Measurements from ENCODE around the gene STYXL1. TPM values are rescaled to one million over a fixed set of nuclear protein-coding genes. Genes with fewer than 3 reads are reported as not detected.

Gene STYXL1
- total RNA-seq, 1 donor from 2014 or later, result 35.3 TPM

DNA sequence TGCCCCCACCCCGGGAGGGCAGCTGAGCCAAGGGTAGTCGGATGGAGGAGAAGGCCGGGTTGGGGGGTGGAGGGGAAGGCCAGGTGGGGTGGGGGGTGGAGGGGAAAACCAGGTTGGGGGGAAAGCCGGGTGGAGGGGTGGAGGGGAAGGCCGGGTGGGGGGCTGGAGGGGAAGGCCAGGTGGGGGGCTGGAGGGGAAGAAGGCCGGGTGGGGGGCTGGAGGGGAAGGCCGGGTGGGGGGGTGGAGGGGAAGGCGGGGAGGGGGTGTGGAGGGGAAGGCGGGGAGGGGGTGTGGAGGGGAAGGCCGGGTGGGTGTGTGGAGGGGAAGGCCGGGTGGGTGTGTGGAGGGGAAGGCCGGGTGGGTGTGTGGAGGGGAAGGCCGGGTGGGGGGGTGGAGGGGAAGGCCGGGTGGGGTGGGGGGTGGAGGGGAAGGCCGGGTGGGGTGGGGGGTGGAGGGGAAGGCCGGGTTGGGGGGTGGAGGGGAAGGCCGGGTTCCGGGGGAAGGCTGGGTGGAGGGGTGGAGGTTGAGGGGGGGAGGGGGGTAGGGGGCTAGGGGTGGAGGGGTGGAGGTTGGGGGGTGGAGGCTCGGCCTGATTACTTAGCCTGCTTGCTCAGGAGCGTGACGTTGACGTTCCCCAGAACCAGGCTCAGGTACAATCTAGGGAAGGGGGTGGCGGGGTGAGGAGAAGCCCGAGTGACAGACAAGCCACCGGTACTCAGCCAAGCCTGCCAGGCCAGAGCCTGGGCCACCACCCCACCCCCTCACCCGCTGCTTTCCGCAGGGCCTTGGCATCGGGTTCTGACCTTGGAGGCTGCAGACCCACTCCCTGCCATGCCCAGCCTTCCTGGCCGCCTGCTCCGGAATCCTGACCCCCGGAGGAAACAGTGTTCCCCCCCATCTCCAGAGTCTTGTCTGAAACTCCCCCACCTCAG lies 59.0 kb downstream of the STYXL1 start:
- Mint-ChIP-seq H3K27me3 (ENCODE audit: low read depth) (no peaks in the 10 kb centered on the region), H3K9me3 (no peaks in the 10 kb centered on the region), H3K4me3 (no peak overlapping the region), H3K4me1 (peaks cover 13% of the 10 kb centered on the region), H3K36me3 (peaks cover 8% of the 10 kb centered on the region), H3K27ac (no peak overlapping the region)
- no peak for TF ChIP-seq CTCF (IDR thresholded peaks at IDR 0.05; ENCODE audit: unreplicated experiment)
- no peak for DNase-seq (ENCODE audit: low spot score in 2 of 2, unreplicated experiment in 2 of 2)

DNA sequence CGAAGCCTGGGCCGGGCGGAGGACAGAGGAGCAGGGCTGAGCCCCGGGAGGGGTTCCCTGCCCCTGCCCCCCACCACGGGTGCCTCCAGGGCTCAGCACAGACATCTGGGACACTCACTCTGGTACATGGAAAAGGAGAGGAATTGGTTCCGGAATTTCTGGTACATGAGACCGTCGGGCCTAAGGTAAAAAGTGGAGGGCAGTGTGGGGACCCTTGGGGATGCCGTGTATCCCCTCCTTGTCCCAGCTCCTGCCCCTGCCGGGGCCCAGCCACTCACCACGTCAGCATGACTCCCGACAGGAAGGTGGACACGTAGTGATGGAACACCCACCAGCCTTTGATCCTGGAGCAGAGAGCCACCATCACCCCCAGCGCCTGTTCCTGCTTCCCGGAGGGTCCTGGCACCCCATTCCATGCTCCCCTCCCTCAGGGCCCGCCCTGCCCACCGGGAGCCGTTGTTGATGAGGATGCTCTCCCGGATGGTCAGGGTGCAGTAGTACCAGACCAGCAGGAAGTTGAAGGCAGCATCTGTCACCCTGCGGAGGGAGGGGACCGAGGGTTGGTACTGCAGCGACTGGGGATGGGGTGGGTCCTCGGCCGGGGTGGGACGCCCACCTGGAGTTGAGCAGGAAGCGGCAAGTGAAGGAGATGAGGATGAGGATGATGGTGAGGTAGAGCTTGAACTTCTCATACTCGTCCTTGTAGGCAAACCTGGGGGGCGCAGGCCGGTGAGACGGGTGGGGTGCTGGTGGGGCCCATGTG lies 59.8 kb downstream of the STYXL1 start:
- no peak for DNase-seq (ENCODE audit: low spot score in 2 of 2, unreplicated experiment in 2 of 2)
- Mint-ChIP-seq H3K27me3 (ENCODE audit: low read depth) (no peaks in the 10 kb centered on the region), H3K27ac (no peak overlapping the region)

DNA sequence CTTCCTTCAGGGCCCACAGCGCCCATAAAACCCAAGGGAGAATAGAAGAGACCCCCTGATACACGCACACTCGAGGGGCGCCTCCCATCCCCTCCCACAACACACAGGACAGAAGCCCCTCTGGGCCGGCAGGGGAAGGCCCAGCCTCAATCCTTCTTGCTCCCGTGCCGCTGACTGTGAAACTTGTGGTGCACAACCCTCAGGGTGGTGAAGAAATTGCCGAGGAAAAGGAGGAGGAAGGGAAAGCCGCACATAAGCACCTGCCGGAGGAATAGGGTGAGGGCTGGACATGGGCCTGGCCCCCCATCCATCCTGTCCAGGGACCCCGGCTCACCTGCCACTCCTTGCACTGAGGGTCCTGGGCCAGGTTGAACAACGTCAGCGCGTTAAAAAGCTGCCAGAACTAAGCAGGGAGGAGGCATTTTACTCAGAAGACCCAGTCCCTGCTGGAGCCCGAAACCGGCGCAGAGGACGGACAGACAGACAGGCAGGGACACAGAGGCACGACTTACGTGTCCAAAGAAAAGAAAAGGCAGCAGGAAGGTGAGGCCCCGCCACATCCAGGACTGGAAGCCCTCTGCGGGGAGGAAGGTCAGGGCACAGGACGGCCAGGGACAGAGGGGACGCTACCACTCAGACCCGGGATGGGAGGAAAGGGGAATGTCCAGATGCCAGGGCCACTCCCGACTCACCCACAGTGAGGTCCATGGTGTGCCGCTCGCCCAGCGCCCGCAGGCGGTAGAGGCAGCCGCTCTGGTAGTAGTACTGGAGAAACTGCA lies 60.6 kb downstream of the STYXL1 start:
- Mint-ChIP-seq H3K4me1 (peaks cover 13% of the 10 kb centered on the region), H3K27ac (peak overlapping the region; percentile 43), H3K27me3 (ENCODE audit: low read depth) (no peaks in the 10 kb centered on the region), H3K36me3 (peaks cover 8% of the 10 kb centered on the region), H3K4me3 (no peak overlapping the region), H3K9me3 (no peaks in the 10 kb centered on the region)
- no peak for DNase-seq (ENCODE audit: low spot score in 2 of 2, unreplicated experiment in 2 of 2)
- no peak for TF ChIP-seq CTCF (IDR thresholded peaks at IDR 0.05; ENCODE audit: unreplicated experiment)

More for the DNA sequence above, 59.8 kb downstream of the STYXL1 start:
- TF ChIP-seq CTCF (IDR thresholded peaks at IDR 0.05; ENCODE audit: unreplicated experiment), result no peak
- Mint-ChIP-seq H3K9me3 (no peaks in the 10 kb centered on the region), H3K4me1 (peaks cover 13% of the 10 kb centered on the region), H3K36me3 (peaks cover 8% of the 10 kb centered on the region), H3K4me3 (no peak overlapping the region)

DNA sequence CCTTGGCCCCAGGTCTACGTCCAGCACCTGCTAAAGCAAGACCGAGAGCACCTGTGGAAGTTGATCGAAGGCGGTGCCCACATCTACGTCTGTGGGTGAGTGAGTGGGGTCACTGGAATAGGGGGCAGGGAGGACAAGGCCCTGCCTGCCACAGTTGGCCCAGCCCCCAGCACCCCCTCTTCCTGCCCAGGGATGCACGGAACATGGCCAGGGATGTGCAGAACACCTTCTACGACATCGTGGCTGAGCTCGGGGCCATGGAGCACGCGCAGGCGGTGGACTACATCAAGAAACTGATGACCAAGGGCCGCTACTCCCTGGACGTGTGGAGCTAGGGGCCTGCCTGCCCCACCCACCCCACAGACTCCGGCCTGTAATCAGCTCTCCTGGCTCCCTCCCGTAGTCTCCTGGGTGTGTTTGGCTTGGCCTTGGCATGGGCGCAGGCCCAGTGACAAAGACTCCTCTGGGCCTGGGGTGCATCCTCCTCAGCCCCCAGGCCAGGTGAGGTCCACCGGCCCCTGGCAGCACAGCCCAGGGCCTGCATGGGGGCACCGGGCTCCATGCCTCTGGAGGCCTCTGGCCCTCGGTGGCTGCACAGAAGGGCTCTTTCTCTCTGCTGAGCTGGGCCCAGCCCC lies 61.5 kb downstream of the STYXL1 start:
- TF ChIP-seq CTCF (IDR thresholded peaks at IDR 0.05; ENCODE audit: unreplicated experiment), result no peak
- Mint-ChIP-seq H3K27ac (no peak overlapping the region), H3K9me3 (no peaks in the 10 kb centered on the region), H3K27me3 (ENCODE audit: low read depth) (no peaks in the 10 kb centered on the region), H3K4me3 (no peak overlapping the region), H3K36me3 (peaks cover 8% of the 10 kb centered on the region), H3K4me1 (peaks cover 13% of the 10 kb centered on the region)
- no peak for DNase-seq (ENCODE audit: low spot score in 2 of 2, unreplicated experiment in 2 of 2)

GRCh38 chr7:75985518-75986146 lies 62.2 kb downstream of the STYXL1 start:
- no peak for TF ChIP-seq CTCF (IDR thresholded peaks at IDR 0.05; ENCODE audit: unreplicated experiment)
- Mint-ChIP-seq H3K27me3 (ENCODE audit: low read depth) (no peaks in the 10 kb centered on the region), H3K36me3 (peaks cover 8% of the 10 kb centered on the region), H3K4me1 (peaks cover 9% of the 10 kb centered on the region), H3K27ac (no peak overlapping the region), H3K4me3 (no peak overlapping the region), H3K9me3 (no peaks in the 10 kb centered on the region)
- DNase-seq (ENCODE audit: low spot score in 2 of 2, unreplicated experiment in 2 of 2), result no peak
